Pancreas (tissue), 10 donors: Measurements from ENCODE around the gene NR3C2. TPM values are rescaled to one million over a fixed set of nuclear protein-coding genes. Genes with fewer than 3 reads are reported as not detected.

Experiments used
- ATAC-seq, 4 donors: fragments of 200-7000 bp; cut with Tn5 transposase; one replicate each; pipeline versions ENCODE4 v1.8.0 to v1.9.1; 2020; ENCODE audit warnings: mild to moderate bottlenecking in 4 of 4, moderate library complexity in 4 of 4
- DNase-seq, 6 donors: peaks; one replicate each; pipeline ENCODE4 v3.0.0-alpha.2; 2020
- FAIRE-seq: peaks from 2 replicates; lab custom pipeline; 2012; peaks lifted over from hg19 to GRCh38; lab: Jason Lieb, UNC
- H3K27ac ChIP-seq, 4 donors: fragments of 200-600 bp; sonication (generic); 1 replicate in 3 of 4; 2 replicates in 1 of 4; pipeline versions ENCODE4 v1.5.0 to v1.8.0; 2020
- H3K27me3 ChIP-seq, 4 donors: fragments of 200-600 bp; one replicate each; pipeline ENCODE4 v1.8.0; 2021
- H3K36me3 ChIP-seq, 3 donors: fragments of 200-600 bp; sonication (generic) in 1 of 3; one replicate each; pipeline versions ENCODE4 v1.5.0 to v1.8.0; 2020 to 2021
- H3K4me1 ChIP-seq, 3 donors: fragments of 200-600 bp; one replicate each; pipeline ENCODE4 v1.8.0; 2021
- H3K4me3 ChIP-seq, 4 donors: fragments of 200-600 bp; sonication (generic) in 2 of 4; one replicate each; pipeline versions ENCODE4 v1.5.0 to v1.8.0; 2020 to 2021
- H3K9me3 ChIP-seq, 4 donors: fragments of 200-600 bp; one replicate each; pipeline ENCODE4 v1.8.0; 2021
- CTCF ChIP-seq, 4 donors: fragments of 200-600 bp; sonication (generic) in 3 of 4; IDR thresholded peaks; one replicate each; pipeline versions ENCODE4 v1.5.0 to v1.8.0; 2021; ENCODE audit warnings: antibody characterized with exemption in 4 of 4
- WGBS, 2 donors: extraction: QIAGEN DNeasy Blood & Tissue Kit; methylation state at CpG; one replicate each; pipeline ENCODE4 v1.1.7; 2013; 5-methylcytosine and 5-hydroxymethylcytosine counted together
- intact Hi-C, 3 donors: fragments of 100-400 bp; cut with DNase I; formaldehyde crosslinking; loops; one replicate each; pipeline versions ENCODE4 v1.11.1 to v1.14.2; 2022
- polyA plus RNA-seq, 2 donors: library from polyadenylated mRNA; stranded (reverse); fragments of 200-250 nt; gene quantifications; one replicate each; pipeline ENCODE4 v1.2.3, GENCODE V29; 2013
- total RNA-seq, 6 donors: library from RNA; stranded (reverse); fragmentation: NEBNext Ultra II Directional in 4 of 6; extraction: Animal tissue kit (Norgen Biotek cat#: 25700) in 4 of 6; gene quantifications; one replicate each; pipeline versions ENCODE4 v1.2.1 to v1.2.4, GENCODE V29; 2021 to 2023
- donor health status: healthy with polysubstance abuse.
- donor health status: DM: no; HTN: no; CAD: no; lungs with moderate emphysema.
- donor health status: DM: no; HTN: no; CAD: no.
- donor health status: control.
- donor health status: control.
- donor health status: Bipolar disorder and iron deficiency.
- donor health status: DM: yes; HTN: yes; CAD: no.
- donor health status: DM: no; HTN: no; CAD: no.
- donor health status: DM: no; HTN: no; CAD: no.
- donor health status: DM: yes; HTN: yes; CAD: no.

Gene NR3C2
- total and polyA plus RNA-seq, 8 donors = 2.5 to 15.7 (median 12.5) TPM

- no peaks in the 10 kb centered on the region for H3K27me3 ChIP-seq
- WGBS, 2 donors = 16 to 20% methylated on average over 11 of the region's 11 CpGs
- intact Hi-C loops = no loop called here
- peak overlapping the region in 1 of 4 donors; percentile 5 for H3K4me3 ChIP-seq
- H3K9me3 ChIP-seq = no peaks in the 10 kb centered on the region
- ATAC-seq (peak; percentile 78 to 86 (median 80)), FAIRE-seq (no peak), DNase-seq (peak; percentile 56 to 72 (median 66))
- no peaks in the 10 kb centered on the region for H3K36me3 ChIP-seq
- no peak for TF ChIP-seq CTCF (IDR thresholded peaks at IDR 0.05)
- peak overlapping the region in 2 of 4 donors; percentile 64 to 75 for H3K27ac ChIP-seq
- peaks cover 17 to 24% (median 19%) of the 10 kb centered on the region in 3 donors for H3K4me1 ChIP-seq
Observed at GRCh38 chr4:148214529-148215166, 227.6 kb downstream of the NR3C2 start.

GRCh38 chr4:148211533-148211932 lies 230.7 kb downstream of the NR3C2 start:
- Histone ChIP-seq H3K4me1 (peaks cover 13 to 16% (median 16%) of the 10 kb centered on the region in 3 donors), H3K4me3 (no peak overlapping the region), H3K27ac (no peak overlapping the region), H3K9me3 (no peaks in the 10 kb centered on the region), H3K27me3 (no peaks in the 10 kb centered on the region), H3K36me3 (no peaks in the 10 kb centered on the region)
- DNase-seq = no peak
- no peak for FAIRE-seq
- intact Hi-C loops = no loop called here
- no peak for TF ChIP-seq CTCF (IDR thresholded peaks at IDR 0.05)
- 40 to 59% methylated on average over 3 of the region's 3 CpGs for WGBS, 2 donors
- ATAC-seq = no peak

GRCh38 chr4:148210661-148211060 lies 231.6 kb downstream of the NR3C2 start:
- Histone ChIP-seq H3K27ac (no peak overlapping the region), H3K4me1 (peaks cover 5 to 16% (median 7%) of the 10 kb centered on the region in 3 donors), H3K36me3 (no peaks in the 10 kb centered on the region), H3K9me3 (no peaks in the 10 kb centered on the region), H3K4me3 (no peak overlapping the region), H3K27me3 (no peaks in the 10 kb centered on the region)
- 91 to 97% methylated on average over 1 of the region's 1 CpG for WGBS, 2 donors
- no peak for TF ChIP-seq CTCF (IDR thresholded peaks at IDR 0.05)
- DNase-seq (no peak), ATAC-seq (no peak), FAIRE-seq (no peak)
- intact Hi-C loops = no loop called here

- no peak for DNase-seq
- Histone ChIP-seq H3K9me3 (no peaks in the 10 kb centered on the region), H3K27ac (no peak overlapping the region), H3K36me3 (no peaks in the 10 kb centered on the region), H3K4me1 (peaks cover 20 to 32% (median 21%) of the 10 kb centered on the region in 3 donors), H3K4me3 (no peak overlapping the region), H3K27me3 (no peaks in the 10 kb centered on the region)
- TF ChIP-seq CTCF (IDR thresholded peaks at IDR 0.05) = no peak
- intact Hi-C loops = no loop called here
- ATAC-seq = no peak
- FAIRE-seq = no peak
- WGBS, 2 donors = 95 to 96% methylated on average over 3 of the region's 3 CpGs
Observed at GRCh38 chr4:148207068-148207467, 235.1 kb downstream of the NR3C2 start.

GRCh38 chr4:148205476-148205875 lies 236.7 kb downstream of the NR3C2 start:
- intact Hi-C loops = no loop called here
- ATAC-seq = no peak
- 86 to 89% methylated on average over 3 of the region's 3 CpGs for WGBS, 2 donors
- no peak overlapping the region for H3K4me3 ChIP-seq
- peaks cover 20 to 27% (median 21%) of the 10 kb centered on the region in 3 donors for H3K4me1 ChIP-seq
- no peaks in the 10 kb centered on the region for H3K27me3 ChIP-seq
- no peak for DNase-seq
- TF ChIP-seq CTCF (IDR thresholded peaks at IDR 0.05) = no peak
- FAIRE-seq = no peak
- no peak overlapping the region for H3K27ac ChIP-seq
- H3K9me3 ChIP-seq = no peaks in the 10 kb centered on the region
- H3K36me3 ChIP-seq = no peaks in the 10 kb centered on the region
